HG03095 (cell line): ENCODE data around the gene ZNF827.

Experiments used
- ATAC-seq: cut with Tn5 transposase; IDR thresholded peaks from one replicate; pipeline ENCODE4 v1.9.1; 2021; ENCODE audit warnings: moderate library complexity; ENCODE audit not compliant: unreplicated experiment

ZNF827 gene

DNA sequence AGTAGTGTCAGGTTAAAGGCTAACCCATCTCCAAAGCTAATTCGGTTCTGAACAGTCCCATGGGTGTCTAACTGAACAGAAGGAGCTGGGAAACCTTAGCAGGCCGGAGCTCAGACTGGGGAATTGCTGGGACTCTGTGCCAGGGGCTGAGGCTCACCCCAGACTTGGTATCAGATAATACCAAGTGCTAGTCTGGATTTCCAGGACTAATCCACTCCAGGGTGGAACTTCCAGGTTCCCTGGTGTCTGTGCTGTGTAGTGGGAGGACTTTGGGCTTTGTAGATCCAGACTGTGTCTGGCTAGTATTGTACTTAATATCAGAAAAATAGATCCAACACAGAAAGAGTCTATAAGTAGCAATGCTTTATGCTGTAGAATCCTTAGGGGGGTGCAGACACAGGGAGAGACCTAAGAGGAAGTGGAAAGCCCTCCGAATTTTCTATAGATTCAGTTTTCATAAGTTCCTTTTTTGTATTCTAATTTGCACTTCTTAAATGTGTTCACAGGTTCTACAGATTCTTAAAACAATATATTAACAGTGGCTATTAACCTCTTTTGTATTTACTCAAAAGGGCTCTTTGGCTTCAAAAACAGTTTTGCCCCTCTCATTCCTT is 4.1 kb downstream of the ZNF827 start:
- no peak for ATAC-seq

DNA sequence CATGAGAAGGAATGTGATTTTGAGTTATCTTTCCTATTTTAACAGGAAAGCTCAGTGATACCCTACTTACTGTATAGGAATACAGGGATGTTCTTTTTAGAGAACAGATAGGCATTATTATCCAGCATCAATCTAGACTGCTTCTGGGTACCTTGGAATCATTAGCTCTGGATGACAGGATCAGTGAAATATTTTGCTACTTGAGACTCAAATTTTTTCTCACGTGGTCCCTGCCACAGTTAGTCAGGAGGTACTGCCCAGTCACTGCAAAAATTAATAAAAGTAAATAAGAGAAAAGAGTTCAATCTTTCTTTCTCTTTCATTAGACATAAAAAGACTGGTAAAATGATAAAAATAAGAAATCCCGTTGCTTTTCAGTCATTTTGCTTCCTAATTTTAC is 5.5 kb downstream of the ZNF827 start:
- no peak for ATAC-seq

DNA sequence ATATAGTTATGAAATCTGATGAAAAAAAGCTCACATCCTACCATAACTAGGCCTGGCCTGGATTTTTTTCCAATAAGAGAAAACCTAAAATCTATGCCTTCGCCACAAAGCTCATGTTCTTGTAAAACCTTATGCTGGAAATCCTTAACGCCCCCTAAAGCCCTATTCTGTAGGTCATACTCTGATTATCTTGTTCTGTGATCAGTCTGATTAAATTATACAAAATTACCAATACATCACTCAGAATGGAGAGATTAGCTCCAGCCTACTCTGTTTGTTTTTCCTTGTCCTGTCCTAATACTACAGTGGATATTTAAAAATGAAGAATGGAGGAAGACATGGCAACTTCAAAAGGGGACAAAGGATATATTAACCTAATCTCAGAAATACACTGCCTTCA is 7.2 kb downstream of the ZNF827 start:
- no peak for ATAC-seq

DNA sequence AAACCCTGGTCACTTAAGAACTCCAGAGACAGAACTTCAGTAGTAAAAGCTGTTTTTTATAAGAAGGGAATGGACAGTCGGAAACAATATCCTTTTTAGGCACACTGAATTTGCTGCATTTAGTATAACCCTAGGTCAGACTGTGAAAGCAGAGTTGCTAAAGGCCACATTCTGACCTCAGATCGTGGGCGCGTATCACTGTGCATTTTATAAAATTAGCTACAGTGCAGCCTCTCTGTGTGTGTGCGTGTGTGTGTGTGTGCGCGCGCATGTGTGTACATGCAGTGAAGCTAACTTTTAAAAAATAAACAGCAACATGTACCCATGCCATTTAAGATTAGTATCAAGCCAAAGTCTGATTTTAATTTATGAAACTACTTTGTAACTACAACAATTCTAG is 8.0 kb downstream of the ZNF827 start:
- no peak for ATAC-seq

DNA sequence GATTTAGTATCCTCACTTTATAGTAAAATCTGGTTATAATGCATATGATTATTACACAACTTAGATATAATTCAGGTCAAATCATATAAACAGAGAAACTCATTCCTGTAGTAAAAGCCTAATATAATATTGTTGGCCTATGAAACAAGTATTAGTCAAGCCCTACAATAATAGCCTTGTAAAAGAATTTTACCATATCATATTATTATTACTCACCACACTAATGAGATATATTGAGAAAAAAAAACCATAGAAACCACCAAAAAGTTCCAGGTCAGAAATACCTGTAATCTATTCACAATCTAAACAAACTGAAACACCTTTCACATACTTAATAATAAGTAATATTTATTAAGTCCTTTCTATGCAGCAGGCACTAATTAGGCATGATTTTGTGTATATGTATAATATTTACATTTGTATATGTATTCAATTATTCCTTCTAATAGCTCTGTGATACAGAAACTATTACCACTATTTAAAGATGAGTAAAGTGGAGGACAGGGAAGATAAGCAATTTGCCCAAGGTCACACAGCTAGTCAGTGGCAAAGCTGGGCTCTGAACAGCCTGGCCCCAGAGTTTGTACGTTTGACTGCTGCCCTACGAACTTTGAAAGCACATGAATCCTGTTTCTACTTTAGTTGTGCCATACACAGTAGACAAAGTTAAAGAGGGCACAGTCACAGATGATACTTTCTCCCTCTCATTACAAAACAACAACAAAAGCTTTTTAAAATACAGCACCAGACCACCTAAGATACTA is 9.0 kb downstream of the ZNF827 start:
- ATAC-seq, result no peak

DNA sequence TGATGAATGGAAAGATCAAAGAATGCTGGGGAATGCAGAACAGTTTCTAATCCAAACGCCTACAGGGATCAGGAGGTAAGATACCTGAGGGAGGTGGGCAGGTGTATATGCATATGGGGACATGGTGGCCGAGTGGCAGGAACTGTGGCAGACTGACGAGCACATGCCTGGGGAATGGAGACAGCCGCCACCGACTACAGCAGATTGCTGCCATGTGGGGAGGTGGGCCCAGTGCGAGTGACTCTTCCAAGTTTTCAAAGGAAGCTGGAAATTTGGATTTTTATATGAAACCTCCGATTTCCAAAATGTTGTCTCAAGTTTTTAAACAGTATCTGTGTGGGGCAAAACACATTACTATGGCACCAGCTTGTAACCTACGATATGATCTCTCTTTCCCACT is 9.9 kb downstream of the ZNF827 start:
- no peak for ATAC-seq

DNA sequence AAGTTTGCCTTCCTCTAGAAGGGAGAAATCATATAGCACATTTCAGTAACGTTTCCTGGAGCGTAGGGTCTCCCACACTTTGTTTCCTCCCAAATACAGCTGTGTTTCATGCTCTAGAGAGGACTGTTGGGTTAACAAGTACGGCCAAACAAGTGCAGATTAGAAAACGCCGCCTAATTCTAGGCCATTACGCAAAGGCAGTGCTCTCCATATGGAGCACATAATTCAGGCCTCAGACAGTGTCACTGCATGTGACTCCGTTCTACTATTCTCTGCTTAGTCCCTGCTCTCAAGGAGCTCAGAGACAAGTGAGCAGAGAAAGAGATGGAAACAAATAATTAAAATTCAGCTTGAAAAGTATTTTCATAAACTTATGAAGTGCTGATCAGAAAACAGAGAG is 11.6 kb downstream of the ZNF827 start:
- ATAC-seq, result no peak

DNA sequence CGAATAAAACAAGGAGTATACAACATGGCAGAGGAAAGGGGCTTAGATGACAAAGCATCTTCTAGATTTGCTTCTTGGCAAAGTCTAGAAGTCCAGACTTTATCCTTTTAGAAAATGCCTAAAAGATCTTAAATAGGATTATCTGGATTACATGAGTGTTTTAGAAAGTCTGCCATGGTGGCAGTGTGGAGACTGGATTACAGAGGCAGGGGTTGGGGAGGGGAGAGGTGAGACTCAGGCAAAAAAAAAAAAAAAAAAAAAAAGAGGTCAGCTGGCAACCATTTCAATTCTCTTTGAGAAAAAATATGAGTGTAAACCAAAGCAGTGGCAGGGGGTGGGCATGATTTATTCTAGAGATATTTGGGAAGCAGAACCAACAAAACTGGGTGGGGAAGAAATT is 17.4 kb downstream of the ZNF827 start:
- ATAC-seq, result no peak

DNA sequence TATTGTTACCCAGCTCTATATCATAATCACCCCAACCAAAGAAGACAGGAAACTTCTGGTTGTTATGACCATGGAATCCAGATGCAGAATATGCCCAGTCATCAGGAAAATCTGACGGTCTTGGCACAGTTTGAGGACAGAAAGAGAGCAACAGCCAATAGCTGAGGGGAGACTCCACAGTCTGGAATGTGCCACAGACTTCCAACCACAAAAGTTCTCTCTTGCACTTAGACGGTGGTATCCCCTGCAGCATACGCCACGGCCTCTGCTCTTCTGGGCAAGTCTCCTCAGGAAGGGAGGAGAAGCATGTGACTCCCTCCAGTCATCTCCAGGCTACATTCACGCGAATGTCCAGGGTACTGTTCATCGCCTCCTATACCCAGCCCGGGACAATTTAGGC is 18.4 kb downstream of the ZNF827 start:
- ATAC-seq, result no peak

DNA sequence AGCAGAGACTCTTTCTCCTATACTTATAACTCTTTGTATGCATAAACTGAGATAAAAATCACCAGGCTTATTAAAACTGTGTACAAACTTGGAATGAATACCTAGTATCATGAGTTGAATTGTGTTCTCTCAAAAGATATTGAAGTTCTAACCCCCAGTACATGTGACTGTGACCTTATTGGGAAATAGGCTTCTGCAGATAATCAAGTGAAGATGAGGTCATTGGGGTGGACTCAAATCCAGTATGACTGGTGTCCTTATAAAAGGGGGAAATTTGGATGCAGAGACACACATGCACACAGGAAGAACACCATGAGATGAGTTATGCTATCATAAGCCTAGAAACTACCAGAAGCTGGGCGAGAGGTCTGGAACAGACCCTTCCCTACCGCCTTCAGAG is 26.2 kb downstream of the ZNF827 start:
- ATAC-seq, result no peak

DNA sequence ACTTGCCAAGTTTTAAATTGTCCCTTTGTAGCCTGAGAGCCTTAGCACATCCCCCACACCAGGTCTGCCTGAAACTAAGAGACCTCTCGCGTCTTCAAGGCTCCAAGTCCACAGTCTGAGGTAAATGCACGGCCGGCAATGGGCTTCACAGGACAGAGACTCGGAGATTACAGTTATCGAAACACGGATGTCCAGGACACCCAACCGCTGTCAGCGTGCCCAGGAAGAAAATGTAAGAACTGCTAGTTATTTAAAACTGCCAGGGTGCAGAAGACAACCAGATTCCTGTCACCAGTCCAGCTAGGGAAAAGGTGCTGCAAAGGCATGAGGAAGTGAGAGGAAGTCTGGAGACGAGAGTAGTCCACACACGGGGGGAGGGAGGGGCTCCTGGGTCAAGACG is 28.9 kb downstream of the ZNF827 start:
- ATAC-seq, result peak; percentile 34

DNA sequence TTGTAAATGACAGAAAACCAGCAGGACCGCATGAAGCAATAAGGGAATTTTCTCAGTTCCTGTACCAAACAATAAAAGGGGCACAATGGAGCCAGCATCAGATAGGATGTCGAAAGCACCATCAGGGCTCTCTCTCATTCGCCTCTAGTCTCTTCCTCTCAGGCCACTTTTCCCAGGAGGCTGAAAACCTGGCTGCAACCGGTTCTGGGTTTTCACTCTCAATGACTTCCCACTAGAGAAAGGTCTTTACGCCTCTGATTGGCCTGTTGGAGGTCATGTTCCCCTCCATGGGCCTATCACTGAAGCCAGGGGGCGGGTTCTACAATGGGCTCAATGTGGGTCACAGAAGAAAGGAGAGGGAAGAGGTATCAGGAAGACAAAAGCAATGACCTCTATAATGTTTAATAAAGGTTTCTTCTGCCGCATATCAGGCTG is 29.3 kb downstream of the ZNF827 start:
- peak; percentile 75 for ATAC-seq

DNA sequence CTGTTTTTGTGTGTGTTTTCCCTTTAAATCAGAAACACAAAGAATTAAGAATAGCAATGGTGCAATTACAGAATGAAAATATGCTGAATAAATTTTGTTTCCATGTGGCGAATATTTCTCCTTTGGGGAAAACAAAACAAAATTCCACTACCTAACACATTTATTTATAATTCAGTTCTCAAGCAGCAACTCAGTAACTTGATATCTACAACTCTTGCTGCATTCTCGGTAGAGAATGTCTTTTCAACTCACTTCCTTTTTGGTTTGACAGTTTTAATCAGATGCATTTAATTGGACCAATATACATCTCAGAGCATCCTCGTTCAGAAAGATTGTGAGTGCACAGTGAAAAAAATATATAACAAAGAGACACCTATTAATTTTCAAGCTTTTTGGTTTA is 30.8 kb downstream of the ZNF827 start:
- no peak for ATAC-seq

DNA sequence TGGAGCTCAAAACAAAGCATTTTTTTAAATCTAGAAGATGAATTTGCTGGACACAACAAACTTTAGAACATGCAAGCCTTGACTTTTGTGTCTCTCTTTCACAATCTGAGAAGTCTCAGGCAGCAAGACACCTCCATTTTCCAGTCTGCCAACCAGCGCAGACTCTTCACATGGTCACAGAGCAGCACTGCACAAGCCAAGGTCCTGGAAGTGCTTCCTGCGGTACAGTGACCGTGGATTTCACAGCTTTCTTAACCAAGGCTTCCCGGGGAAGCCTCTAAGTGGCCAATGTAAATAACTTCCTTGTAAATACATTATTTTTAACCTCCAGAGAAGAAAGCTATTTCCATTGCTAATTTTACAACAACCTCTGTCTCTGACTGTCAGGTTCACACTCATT is 31.2 kb downstream of the ZNF827 start:
- no peak for ATAC-seq

DNA sequence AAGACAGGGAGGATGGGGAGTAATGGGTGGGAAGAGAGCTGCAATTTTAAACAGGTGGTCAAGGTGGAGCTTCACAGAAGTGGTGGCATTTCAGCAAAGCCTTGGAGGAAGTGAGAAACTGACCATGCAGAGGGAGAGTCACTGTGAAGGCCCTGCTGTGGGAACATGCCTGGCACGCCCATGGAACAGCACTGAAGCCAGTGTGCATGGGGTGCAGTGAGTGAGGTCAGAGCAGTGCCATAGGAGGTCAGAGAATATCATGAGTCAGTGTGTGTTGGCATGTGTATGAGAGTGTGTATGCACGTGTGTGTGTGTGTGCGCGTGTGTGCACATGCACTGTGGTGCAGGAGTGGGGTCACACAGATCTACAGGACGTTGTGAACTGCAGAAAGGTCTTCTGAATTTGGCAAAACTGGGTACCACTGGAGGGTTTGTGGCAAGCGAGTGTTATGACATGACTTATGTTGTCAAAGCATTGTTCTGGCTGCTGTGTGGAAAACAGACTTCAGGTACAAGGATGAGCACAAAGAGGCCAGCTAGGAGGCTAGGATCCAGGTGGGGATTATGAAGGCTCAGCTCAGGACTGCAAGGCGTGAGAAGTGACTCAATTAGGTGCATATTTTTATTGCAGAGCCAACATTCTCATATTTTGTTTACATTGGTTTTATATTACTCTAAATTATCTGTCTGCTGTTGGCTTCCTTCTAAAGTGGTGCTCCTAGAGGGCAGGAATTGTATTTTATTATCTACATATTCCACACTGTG is 34.0 kb downstream of the ZNF827 start:
- ATAC-seq, result no peak

DNA sequence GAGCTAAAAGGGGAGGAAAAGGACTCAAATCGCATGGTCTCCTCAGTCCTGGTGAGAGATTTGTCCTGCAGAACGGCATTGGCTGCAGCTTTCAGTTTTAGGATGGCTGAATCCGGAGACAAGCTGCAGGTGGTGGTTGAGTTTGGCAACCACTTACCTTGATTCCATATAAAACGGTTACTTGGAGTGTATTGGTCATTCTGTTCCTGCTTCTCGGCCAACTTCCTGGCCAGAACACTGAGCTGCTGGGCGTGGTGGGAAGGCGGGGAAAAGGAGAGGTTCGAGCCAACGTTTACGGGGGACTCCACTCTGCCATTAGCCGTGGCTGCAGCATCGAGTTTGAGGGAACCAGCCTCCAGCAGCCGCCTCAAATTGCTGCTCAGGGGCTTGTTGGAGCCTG is 36.1 kb downstream of the ZNF827 start:
- ATAC-seq, result no peak

DNA sequence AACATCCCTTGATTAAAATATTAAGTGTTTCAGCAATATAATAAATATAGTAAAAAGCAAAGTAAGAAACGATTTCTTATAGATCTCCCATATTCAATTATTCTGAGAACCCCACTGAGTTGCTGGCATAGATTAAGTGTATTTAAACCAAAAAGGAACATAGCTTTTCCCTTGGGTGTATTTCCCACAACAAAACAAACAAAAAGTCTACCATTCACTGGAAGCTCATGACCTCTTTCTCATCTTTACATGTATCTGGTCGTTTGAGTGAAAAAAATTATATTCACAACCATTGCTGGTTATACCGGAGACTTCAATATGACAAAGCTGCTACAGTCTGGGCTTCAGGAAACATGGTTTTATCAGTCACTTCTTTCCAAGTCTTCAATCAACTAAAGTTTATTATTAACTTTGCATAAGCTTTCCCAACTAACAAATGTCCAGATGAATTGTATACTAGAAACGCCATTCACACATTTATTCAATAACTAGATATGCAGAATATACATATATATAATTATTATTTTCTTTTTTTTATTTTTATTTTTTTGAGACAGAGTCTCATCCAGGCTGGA is 38.6 kb downstream of the ZNF827 start:
- no peak for ATAC-seq

DNA sequence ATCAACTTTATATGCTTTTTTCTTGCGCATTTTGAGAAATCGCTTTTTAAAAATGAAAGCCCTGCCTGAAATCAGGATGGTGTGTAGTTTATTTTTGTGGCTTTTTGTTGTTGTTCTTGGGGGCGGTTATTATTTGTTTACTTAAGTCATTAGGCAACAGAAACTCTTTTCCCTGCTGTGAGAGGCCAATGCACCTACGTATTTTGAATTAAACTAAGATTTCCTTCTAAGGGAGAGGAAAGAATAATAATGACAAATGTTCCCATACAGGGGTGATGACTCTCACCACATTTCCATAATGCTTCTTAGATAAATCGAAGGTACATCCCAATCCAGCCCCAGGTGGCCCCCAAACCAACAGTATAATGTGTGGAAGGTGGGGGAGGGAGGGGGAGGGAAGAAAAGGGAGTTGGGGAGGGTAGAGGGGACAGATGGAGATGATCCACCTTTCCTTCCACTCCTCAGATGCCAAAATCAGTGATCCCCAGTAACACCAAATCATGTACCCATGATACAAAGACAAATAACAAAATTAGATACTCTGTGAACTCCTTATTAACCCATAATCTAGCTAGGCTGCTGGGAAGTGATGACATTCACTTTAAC is 39.6 kb downstream of the ZNF827 start:
- no peak for ATAC-seq

DNA sequence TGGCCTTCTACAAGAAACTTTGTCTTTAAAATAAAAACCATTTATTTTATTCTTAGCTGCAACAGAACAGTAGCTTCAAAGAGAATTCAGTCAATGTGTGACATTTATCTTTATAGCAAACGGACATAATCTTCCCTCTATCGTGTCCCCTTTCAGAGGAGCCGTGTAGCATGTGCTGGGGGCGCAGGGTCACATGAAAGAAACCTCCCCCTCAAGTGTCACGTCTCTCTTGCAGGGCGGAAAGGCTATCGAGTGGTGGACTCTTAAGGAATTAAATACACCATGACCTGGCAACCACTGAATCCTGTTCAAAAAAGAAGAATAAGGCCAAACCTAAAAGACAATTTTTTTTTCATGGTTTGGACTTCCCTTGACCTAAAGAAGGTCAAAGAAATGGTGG is 40.2 kb downstream of the ZNF827 start:
- no peak for ATAC-seq

DNA sequence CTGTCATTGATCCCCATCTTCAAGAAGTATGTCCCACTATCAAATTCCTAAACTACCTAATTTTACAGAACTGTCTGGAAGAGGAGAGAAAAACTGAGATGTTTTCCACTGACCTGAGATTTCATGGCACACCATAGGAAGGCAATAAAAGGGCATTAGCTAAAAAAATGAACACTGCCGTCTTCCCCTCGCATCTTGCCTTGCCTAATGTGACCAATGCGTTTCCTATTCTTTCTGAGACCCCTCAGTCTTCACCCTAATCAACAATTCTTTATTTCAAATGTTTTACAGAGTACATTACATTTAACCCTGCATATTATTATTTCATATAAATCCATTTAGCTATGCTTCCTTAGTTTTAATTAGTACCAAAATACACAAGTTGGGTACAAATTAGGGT is 43.6 kb downstream of the ZNF827 start:
- no peak for ATAC-seq

DNA sequence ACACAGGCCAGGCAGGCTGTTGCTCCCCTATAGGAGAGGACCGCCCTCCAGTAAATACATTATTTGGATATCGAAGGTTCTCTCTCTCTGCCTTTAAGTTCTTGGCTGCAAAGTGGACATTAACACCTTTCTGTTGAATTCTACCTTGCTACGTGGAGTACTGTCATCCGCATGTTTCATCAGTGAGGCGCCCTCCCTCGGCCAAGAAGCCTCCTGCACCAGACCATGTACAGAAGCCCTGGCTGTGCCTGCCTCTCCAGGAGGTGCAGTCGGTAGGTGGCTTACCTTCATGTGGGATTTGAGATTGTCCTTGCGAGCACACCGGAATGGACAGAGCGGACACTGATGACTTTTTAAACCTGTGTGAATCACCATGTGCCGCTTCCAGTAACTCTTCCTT is 46.7 kb downstream of the ZNF827 start:
- no peak for ATAC-seq
